ENCODE results near the gene UBE2QL1.

The UBE2QL1 gene

DNA sequence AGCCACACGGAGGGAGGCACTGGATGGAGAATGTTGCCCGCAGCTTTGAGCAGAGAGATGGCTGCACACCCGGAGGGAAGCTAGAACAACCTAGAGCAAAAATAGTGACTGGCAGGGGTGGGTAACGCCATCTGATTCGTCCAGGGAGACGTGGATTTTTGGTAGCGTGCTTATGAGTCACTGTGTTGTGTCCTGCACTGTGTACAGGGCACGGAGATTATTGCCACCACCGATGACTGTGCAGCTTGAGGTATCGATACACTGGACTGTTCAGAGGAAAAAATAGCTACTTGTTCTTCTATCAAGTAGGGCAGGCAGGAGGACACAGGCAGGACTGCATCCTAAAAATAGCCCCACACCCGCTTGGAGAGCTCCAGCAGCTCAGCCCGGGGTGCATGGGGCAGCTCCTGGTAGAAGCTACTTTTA, 6.0 kb downstream of the UBE2QL1 start:
- DNase-seq (ENCODE audit: low read depth in 1 of 2, low spot score in 1 of 2): no peak

DNA sequence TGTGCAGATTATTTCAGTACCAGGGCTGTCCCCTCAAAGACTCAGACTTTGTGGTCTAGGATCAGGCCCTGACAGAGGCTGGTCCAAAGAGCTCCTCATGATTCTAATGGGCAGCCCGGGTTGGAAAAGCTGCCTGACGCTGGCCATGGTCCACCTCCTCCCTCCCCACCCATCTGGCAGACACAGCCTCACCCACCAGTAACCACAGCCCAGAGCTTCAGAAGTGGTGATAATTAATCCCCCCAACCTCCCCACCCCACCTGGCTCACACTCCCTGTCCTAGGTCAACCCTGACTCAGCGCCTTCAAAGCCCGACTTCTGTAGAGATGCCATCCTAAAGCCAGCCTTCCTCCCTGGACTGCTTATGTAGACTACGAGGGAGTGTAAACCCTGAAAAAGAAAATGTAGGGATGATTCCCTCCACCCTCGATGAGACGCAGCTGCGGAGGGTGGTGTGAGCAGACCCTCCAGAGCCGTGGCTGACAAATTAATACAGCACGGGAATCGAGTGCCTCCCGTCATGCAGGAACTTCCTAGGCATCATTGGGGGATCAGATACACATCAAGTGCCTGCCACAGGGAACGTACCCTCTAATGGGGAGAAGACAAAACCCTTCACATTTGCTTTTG, 7.0 kb downstream of the UBE2QL1 start:
- DNase-seq (ENCODE audit: low read depth in 1 of 2, low spot score in 1 of 2): no peak

DNA sequence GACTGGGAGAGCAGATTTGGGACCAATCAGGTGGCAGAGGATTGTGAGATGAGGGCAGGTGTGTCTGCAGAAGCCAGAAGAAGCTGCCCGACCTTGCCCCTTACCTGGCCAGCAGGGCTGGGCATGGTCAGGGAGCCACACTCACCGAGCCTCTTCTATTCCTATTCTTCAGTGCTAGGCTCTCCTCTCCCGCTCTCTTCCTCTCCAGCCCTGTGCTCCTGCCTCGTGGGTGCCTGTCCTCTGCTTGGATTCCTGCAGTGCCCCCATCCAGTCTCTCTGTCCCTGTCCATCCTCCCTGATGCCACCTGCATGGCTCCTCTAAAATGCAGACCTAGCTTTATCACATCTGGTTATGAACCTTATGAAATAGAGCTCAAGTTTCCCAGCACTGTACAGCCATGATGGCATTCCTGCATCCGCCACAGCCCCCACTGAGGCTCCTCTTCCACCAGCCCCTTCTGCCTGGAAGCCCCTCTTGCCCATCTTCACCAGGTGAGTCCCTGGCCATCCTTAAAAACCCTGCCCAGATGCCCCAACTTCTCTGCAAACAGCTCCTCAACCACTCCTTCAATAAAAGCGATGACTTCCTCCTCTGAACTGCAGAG, 8.2 kb downstream of the UBE2QL1 start:
- DNase-seq (ENCODE audit: low read depth in 1 of 2, low spot score in 1 of 2): no peak

DNA sequence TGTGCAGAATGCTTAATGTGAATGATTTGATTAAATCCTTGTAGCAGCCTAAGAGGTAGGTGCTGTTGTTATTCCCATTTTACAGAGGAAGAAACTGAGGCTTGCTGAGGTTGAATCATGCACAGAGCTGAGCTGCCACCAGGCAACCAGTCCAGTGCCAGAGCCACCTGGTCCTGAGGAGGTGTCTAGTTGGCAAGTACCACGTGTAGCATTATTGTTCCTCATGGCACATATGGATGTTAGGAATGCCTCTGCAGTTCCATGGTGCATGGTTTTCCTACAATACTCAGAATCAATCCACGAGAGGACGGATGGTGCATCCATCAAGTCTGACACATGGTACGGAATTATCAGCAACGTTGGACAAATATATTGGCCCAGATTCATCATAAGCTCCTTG, 8.9 kb downstream of the UBE2QL1 start:
- DNase-seq (ENCODE audit: low read depth in 1 of 2, low spot score in 1 of 2): no peak

DNA sequence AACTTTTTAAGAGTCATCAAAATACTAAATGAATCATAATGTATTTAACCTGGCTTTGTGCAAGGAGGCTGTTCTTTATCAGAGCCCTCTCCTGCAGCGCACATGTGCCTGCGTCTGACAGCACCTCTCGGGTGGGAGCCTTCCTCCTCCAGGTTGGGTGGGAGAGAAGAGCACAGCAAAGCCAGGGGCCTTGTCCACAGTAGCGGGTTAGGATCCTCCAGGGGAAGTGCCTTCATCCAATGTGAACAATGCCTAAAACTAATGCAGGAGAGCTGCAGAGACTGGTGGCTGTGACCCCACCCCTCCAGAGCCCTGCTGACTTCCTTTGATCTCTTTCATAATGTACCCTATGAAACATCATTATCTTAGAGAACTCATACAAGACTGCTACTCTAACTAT, 10.2 kb downstream of the UBE2QL1 start:
- DNase-seq (ENCODE audit: low read depth in 1 of 2, low spot score in 1 of 2): no peak

DNA sequence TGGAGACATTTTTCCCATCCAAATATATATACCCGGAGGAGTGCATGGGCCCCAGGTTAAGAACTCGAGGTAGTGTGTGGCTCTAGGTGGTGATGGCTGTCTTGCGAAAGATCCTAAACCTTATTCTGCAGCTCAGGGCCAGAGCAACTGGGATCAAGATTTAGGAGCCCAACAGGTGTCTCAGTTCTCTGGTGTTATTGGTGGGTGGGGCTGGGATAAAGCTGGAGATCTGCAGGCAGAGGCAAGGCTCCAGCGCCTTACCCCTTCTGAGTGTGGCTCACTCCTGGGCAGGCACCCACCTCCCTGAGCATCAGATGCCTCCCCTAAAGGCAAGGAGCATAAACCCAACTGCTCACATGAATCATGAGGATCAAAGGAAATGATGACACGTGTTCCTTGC, 11.2 kb downstream of the UBE2QL1 start:
- DNase-seq (ENCODE audit: low read depth in 1 of 2, low spot score in 1 of 2): no peak

DNA sequence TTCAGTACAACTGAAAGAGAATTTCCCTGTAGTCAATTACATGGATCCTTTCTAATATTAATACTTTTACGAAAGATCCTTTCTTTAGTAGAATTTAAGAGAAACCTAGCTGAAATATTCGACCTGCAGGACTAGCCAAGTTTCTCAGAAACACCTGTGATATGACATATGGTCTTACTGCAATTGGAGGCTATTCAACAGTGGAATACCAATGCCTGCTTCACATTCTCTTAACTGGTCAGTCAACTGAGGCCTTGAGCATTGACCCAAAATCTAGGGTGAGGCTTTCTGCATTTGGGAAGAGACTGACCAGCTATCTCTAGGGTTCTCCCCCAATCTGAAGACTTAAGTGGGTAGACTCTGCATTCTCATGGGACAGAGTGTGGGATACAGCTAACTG, 12.3 kb downstream of the UBE2QL1 start:
- no peak for DNase-seq (ENCODE audit: low read depth in 1 of 2, low spot score in 1 of 2)

DNA sequence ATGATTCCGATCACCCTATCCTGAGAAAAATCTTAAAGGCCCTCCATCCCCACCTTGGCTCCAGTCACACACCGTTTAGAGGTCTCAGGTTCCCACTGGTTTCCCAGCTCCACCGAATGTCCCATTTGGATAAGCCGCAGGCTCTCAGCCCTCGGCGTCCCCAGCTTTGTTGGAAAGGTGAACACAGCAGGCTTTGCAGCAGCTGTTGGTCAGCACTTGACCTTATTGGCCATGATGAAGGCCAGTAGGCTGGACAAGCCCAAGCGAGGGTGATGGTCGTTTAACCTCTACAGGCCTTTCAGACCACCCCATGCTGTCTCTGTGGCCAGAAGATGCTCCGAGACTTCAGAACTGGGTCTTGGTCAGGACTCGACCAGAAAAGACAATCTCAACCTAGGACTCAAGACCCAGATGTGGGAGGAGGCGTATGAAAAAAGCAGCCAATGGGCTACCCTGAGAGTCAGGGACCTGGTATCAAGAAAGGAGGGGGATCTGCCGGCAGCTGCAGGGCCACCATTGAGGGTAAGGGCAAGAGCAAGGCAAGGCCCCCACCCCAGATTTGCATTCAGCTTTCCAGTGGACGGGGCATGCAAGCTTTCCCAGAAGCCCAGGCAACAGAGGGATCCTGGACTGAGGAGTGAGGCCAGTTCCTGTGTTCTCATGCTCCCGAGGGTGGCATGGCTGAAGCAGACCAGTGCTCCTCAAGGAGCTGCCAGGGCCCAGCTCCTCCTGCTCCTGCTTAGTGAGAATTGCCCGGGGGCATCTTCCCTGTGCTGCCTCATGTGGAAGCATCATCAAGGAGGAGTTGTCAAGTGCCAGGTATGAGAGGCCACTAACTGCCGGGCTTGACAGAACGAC, 13.4 kb downstream of the UBE2QL1 start:
- DNase-seq (ENCODE audit: low read depth in 1 of 2, low spot score in 1 of 2): no peak

DNA sequence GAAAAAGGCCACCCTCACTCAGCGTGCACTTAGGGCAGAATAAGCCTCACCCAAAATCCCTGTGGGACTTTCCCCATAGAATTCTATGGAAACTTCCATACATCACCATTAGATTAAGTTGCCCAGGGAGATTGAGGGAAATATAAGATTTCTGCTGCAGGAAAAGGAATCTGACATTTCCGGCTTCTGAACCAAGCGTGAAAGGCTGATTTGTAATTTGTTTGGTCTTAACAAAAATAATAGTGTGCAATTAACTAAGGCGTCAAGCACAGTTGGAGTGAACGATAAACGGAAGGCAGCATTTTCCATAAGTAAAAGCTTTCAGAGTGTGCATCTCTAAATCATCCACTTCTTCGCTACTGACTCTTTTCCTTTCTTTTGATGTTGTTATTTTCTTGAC, 14.0 kb downstream of the UBE2QL1 start:
- DNase-seq (ENCODE audit: low read depth in 1 of 2, low spot score in 1 of 2): no peak

DNA sequence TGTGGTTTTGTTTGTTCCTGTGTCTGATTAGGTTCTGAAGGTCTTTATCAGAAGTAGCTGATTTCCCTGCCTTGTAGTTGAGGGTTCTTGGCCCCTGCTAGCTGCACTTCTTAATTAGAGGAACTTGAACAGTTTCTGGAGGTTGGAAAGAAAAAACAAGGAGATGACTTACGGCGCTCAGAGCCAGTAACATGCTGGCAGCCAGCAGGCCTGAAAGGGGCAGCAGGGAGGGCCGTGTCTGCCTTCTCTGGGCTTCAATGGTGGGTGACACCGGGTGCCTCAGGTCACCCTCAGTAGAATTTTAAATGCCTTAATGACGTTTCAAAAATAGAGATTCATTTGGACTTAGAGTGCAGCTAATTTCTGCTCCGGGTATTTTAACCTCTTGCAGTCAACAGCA, 15.8 kb downstream of the UBE2QL1 start:
- DNase-seq (ENCODE audit: low read depth in 1 of 2, low spot score in 1 of 2): no peak

DNA sequence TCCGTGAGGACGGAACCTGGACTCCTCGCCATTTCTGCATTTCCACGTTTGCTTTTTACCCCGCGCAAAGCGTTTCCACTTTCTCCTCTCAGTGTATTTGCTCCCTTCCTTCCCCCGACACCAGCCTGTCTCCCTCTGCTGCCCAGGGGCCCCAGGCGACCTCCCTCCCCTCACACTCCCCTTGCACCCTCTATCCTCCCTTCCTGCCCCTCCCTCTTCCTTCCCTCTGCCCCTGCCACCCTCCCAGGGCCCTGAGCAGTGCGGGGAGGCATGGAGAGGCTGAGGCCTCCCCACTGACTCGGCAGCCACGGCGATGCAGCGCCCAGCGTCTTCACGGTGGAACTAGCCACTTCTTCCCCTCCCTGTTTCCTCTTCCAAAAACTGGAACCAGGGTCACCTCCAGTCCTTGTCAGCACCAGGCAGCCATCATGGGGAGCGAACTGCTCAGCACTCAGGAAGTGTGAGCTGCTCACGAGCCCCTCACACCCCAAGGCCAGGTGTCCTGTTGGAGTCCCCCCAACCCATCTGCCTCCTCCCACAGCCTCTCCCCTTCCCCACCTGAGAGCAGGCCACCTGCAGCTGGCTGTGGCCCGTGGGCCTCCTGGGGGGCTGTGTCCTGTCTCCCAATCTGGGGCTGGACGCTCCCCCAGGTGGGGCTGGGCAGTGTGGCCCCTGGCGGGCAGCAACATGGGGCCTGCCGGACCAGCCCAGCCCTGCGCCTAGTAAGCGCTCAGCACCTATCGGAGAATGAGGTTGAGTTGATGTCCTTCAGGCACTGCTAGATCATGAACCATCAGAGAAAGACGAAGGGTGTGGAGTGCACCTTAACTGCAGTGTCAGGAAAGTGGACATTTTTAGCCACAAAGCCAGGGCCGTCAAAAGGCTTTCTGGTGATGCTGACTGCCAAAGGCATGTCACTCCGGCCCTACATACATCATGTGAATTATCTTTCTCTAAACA, 17.5 kb downstream of the UBE2QL1 start:
- no peak for DNase-seq (ENCODE audit: low read depth in 1 of 2, low spot score in 1 of 2)

DNA sequence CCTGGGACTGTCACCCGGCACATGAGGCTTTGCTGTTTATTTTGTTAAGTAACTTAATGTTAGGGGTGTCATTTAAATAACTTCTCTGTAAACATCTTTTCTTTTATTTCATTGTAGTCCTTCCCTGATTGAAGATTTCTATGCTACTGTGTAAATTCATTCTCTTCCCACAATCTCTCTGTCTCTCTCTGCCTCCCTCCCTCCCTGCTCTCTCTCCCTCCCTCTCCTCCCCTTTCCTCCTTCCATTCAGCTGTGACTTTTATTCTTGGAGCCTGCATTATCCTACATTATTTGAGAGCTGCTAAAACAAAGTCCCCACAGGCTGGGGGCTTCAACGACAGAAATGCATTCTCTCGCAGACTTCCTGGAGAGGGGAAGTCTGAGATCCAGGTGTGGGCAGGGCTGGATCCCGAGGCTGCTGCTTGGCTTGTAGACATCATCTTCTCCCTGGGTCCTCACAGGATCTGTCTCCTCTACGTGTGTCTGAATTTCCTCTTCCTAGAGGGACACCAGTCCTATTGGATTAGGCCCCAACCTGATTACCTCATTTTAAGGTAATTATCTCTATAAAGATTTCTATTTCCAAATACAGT, 18.4 kb downstream of the UBE2QL1 start:
- no peak for DNase-seq (ENCODE audit: low read depth in 1 of 2, low spot score in 1 of 2)

DNA sequence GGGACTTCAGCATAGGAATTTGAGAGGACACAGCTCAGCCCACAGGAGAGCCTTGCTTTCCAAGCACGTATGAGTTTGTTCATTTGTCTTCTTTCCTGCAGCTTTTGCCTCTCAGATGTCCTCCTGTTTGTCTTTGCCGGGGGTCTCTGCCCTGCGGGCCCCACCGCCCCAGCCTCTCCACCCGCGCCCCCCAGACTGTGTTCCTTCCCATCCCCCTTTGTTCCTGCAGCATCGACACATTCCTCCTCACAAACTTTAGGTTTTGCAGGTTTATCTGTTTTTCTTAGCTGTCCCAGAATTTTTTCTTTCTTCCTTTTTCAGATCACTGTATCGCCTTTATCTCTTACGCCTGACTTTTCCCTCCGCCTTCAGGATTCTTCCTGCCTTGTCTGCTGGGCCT, 18.9 kb downstream of the UBE2QL1 start:
- no peak for DNase-seq (ENCODE audit: low read depth in 1 of 2, low spot score in 1 of 2)

DNA sequence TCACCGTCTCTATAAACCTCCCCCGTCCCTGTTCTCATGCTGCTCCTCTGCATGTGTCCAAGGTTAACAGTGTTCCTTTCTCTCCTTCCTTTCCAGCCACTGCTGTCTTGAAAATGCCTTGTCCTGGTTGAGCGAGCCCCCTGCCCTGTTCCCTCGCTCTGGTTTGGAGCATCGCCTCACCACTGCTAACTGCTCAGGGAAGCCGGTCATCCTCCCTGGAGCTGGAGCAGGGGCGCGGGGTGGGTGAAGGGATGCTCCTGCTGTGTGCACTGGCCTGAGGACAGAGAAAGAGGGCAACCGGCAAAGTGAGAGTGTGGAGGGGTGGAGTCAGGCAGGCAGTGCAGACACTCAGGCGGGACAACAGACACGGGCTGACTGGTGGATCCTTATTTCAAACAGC, 19.4 kb downstream of the UBE2QL1 start:
- no peak for DNase-seq (ENCODE audit: low read depth in 1 of 2, low spot score in 1 of 2)

DNA sequence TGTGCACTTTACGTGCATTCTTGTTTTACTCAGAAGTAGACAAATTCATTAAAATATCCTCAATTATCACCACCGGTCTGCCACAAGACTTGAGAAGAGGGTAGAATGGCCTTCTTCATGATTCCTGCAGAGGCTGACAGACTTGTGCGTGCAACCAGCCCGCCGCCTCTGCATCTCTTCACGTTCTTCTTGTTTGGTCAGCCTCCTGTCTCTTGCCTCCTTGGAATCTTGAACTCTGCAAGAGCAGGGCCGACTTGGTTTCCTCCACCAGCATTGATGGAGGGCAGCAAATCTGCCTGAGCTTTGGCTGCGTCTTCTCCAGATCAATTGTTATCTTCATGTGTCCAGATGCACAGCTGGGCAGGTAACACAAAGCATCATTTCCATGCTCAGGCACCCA, 20.2 kb downstream of the UBE2QL1 start:
- DNase-seq (ENCODE audit: low read depth in 1 of 2, low spot score in 1 of 2): no peak

DNA sequence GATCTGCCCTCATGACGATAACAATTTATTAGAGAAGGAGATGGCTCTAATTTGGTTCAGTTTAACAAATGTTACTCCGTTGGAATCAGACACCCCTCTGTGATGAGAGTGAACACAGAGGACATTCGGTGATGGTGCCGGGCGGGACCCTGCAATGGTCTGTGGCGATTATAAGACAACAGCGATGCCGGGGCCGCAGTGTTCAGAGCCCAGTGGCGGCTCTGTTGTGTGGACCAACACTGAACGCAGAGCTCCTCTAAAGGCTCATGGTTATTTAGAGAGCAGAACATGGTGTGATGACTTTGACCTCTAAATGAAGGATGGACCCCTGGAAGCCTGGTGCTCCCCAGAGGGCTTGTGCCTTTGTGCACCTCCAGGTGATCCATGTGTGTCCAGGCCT, 21.2 kb downstream of the UBE2QL1 start:
- DNase-seq (ENCODE audit: low read depth in 1 of 2, low spot score in 1 of 2): no peak

DNA sequence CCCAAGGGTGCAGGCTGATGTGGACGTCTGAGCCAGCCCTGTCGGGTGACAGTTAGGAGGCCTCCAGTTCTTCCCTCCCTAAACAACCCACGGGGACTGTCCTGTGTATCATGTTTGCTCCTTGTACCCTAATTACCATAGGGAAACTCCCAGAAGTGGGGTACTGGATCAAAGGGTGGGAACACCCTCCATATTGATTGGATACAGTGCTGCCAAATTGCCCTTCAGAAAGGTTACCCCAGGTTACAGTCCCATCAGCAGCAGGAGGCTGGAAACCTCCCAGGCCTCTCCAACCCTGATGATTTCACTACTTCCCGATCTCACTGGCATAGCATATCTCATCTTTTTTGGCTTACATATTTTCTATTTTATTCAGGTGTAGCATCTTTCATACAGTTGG, 22.0 kb downstream of the UBE2QL1 start:
- no peak for DNase-seq (ENCODE audit: low read depth in 1 of 2, low spot score in 1 of 2)

DNA sequence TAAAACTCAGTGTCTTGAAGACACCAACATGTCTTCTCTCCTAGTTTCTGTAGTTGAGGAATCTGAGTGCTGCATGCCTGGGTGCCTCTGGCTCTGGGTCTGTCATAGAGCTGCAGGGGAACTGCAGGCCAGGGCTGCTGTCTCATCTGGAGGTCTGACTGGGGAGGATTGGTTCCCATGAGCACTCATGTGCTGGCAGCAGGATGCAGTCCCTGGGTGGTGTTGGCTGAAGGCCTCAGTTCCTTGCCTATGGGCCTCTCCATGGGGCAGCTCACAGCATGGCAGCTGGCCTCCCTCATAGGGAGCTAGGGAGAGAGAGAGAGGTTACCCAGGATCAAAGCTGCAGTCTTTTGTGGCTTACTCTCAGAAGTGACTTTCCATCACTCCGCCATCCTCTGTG, 22.6 kb downstream of the UBE2QL1 start:
- DNase-seq (ENCODE audit: low read depth in 1 of 2, low spot score in 1 of 2): no peak

DNA sequence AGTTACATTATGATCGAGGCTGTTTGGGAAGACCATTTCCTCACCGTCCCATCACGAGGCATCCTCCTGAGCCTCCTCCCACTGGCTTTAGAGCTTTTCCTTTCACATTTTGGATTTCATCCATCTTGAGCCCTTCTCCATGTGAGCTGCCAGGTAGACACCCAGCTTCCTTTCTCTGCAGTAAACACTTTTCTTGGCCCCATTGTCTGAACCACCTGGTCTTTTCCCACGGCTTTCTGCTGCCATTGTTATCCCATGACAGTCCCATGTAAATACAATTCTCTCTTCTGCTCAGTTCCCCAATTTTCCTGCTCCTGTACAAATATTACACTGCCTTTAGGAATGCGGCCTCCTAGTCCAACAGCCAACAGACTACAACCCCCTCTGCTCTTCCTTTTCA, 24.1 kb downstream of the UBE2QL1 start:
- no peak for DNase-seq (ENCODE audit: low read depth in 1 of 2, low spot score in 1 of 2)

DNA sequence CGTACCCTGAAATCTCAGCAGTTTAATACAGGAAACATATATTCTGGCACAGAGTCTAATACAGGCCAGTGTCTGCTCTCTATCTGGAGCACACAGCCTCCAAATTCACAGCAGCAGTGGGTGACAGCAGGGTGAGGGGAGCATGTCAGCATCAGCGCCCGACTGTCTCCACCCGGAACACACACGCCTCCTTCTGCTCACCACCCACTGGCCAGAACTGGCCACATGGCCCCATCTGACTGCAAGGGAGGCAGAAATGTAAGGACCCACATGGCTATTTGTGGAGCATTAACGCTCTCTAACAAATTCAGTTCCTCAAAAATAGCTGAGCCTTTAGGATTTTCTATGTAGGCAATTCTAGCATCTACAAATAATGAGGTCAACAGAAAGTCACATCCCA, 24.6 kb downstream of the UBE2QL1 start:
- DNase-seq (ENCODE audit: low read depth in 1 of 2, low spot score in 1 of 2): no peak
